HG03575 (cell line): ENCODE measurements around the gene NETO1.

Source experiments
- ATAC-seq: cut with Tn5 transposase; IDR thresholded peaks from one replicate; pipeline ENCODE4 v1.9.1; 2021; ENCODE audit not compliant: unreplicated experiment, insufficient number of reproducible peaks, low FRiP score; ENCODE audit errors: extremely low read depth

The NETO1 gene

DNA sequence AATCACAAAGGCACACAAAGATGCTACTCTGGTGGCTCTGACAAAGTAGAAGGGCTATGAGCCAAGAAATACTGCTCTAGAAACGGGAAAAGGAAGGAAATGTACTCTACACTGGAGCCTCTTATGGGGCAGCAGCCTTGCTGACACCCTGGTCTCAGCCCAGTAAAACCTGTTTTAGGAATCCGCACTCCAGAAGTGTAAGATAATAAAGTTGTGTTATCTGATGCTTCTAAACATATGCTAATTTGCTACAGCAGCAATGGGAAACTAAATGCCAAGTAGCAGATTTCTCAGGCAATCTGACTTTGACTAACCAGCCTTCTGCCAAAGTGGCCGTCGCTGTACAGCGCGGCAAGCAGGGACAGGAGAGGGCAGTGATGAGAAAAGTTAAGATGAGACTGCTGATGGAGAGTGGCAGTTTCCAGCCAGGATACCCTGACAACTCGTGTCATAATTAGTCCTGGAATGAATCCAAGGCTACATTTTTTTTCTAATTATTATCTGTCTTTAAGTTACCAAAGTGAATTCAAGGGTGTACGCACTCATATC is 99.0 kb downstream of the NETO1 start:
- no peak for ATAC-seq

DNA sequence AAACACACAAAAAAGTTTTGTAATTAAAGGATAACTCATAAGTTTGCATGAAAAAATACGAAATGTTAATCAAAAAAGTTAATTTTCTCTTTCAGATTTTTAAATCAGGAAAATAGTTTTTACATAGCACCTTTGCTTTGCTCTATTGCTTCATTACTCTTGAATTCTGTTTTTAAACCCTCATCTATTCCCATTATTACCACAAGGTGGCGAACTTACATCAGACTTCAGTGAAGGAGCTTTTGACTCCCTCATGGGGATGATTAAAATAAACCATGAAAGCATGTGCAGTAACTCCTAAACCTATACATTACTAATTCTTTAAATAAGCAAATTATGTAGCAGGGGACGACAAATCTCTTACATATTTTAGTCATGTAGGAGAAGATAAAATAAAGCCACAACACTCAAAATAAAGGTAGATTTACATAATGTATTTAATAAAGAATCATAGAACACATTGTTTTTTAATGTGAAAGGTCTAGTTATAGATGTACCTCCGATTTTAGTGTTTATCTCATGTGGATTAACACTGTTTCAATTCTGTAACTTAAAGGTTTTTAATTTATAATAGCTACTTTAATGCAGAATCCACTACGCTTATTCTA is 105.2 kb downstream of the NETO1 start:
- no peak for ATAC-seq

DNA sequence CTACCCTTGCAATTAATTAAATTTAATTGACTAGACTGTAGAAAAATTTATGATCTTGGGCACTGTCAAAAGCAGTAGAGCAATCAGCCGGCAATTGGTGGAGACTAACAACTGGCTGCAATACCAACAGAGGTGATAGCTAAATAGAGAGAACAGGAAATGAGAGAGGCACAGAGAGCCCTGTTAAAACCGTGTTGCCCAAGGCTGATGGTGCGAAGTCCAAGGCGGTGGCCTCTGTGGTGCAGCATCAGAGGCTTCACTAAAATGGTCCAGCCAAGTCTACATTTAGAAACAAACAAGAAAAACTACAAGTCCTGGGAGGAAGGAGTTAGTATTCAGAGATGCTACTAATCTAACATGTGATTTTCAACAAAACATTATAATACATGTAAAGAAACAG is 115.6 kb downstream of the NETO1 start:
- no peak for ATAC-seq

DNA sequence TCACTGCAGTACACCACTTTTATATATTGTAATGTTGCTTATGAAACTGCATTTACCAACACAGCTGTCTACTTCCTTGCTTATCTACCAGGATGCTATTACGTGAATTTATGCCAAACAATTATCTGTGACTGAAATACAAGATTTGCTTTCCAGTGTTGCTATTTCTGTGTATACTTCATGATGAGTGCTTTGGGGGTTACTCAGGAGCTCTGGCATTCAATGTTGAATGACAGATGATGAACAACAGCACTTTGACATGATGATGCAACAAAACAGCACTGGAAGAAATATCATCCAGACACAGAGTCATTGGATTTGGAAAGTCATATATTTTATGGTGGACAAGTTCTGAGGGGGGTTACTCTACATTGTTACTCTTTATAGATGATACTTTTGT is 125.8 kb downstream of the NETO1 start:
- ATAC-seq = no peak

DNA sequence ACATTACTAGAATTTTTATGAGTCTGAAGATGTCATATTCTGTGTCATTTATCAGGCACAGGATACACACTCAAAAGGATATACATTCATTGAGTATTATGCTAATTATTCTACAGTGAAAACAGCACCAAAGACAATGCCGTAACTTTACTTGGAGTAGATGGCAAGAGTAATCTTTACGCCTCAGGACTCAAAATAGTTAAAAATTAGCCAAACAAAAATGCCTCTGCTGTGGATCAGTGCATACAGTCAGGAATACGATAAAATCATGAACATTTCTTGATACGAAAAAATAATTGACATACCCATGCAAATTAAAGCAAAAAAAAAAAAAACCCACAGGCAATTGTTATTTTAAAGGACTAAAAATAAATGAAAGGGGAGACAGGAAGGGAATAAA is 129.7 kb downstream of the NETO1 start:
- ATAC-seq = no peak

DNA sequence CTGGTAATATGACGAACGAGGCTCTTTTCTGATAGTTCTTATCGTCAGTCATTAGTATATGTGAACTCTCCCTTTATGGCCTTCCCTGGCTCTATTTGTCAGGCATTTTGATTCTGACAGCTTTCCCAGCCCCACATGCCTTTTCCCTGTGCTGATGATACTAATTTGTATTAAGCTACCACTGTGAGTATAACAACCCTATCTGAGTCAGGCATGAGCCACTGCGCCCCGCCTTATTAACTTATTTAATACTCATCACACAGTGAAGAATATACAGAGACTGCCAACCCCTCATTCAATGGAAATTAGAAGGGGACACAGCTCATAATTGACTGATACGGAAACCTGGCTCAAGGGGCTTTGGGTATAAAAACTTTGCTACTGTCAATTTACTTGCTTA is 140.0 kb downstream of the NETO1 start:
- ATAC-seq = no peak

DNA sequence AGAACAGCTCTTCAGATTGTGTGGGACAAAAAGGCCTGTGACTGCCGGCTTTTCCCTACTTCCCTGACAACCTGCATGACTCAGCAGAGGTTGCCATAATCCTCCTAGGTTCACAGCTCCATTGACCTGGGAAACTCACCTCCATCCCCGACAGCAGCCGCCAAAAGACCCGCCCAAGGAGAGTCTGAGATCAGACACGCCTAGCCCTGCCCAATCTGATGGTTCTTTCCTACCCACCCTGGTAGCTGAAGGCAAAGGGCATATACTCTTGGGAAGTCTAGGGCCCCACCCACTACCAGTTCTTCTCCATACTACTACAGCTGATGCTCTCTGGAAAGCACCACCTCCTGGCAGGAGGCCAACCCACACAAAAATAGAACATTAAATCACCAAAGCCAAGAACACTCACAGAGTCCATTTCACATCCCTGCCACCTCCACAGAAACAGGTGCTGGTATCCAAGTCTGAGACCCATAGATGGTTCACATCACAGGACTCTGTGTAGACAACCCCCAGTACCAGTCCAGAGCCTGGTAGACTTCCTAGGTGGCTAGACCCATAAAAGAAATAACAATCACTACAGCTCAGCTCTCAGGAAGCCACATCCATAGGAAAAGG is 140.6 kb downstream of the NETO1 start:
- no peak for ATAC-seq

DNA sequence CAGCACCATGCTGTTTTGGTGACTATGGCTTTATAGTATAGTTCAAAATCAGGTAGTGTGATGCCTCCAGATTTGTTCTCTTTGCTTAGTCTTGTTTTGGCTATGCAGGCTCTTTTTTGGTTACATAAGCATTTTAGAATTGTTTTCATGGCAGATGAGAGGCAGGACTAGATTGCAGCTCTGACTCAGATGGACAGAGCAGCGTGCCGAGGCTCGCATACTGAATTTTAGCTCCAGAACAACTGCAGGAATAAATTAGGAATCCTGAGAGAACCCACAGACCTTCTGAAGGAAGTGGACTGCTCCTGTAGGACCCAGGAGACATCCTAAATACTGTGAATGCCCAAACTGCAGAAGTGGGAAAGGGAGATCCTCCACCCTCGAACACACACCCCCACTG is 141.6 kb downstream of the NETO1 start:
- no peak for ATAC-seq

DNA sequence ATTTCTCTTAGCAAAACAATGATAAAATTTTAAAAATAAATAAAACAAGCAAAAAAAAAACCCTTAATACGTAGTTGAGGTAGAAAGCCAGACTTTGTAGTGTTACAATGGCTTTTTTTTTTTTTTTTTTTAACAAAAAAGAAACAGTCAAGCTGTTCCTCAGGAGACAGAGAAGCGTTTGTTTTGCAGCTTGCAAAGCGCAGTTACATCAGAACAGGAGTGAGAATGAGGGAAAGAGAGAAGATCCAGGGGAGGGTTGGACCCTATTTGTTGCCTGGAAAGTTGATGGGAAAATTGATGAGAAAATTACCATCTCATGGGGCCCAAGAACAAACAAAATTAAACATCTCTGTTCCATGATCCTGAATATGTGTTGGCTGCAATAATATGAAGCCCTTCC is 146.5 kb downstream of the NETO1 start:
- no peak for ATAC-seq

DNA sequence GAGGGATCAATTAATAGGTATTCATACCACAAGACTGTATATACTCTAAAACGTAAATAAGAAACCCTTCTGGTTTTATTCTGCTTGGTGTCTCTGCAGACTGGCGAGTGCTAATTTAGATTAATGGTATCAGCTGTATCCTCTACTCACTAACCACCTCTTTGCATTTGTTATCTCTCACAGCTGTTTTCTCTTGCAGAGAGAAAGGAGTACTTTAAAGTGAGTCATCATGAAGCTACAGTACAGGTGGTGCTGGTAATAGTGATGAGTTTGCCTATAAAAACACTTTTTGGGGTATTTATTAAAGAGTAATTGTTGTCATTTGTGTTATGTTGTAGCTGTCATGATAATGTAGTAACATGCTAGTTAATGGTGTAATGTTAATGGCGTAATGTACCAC is 147.7 kb downstream of the NETO1 start:
- ATAC-seq = no peak

DNA sequence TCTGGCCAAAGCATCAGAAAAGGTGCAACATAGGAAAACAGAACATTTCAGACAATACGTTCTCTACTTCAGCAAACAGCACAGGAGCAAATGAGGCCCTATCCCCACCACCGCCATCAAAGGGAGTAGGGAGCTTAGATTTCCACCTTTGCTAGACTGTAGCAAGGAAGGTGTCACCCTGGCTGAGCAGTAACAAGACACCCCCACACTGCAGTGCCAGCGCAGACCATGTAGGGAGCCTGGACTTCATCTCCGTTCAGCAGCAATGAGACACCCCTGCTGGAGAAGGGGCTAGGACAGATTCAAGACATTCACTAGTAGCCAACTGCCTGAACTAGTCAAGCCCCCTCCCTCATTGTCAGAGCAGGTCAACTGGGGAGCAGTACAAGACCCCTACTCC is 163.6 kb downstream of the NETO1 start:
- ATAC-seq = no peak

DNA sequence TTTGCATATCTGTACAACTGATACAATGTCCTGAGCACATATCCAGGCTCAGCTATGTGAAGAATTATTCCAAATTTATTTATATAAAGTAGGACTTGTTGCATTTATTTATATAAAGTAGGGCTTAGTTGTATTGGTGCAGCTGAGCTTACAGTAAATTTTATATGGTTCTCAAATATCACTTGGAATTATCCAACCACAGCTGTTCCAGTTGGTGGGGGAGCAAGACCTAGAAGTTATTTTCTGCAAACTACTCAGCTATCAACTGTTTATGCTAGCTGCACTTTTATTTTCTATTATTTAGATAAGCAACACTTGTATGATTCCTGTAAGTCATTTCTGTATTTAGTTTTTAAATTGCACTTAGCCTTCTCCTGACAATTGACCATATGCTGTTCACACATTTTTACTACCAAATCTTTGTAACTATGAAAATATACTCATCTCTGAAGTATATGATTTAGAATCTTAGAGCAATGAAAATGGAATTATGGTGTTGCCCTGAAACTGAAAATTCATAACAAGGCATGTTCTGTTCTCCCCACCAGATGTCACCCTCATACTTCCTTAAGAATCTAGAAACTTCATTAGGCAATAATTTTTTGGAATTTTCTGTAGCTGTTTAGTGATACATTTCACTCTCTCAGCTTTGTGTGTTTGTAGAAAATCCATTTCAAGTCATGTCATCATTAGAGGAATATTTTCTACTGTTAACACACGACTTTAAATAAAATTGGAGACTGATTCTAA is 166.7 kb downstream of the NETO1 start:
- ATAC-seq = no peak

DNA sequence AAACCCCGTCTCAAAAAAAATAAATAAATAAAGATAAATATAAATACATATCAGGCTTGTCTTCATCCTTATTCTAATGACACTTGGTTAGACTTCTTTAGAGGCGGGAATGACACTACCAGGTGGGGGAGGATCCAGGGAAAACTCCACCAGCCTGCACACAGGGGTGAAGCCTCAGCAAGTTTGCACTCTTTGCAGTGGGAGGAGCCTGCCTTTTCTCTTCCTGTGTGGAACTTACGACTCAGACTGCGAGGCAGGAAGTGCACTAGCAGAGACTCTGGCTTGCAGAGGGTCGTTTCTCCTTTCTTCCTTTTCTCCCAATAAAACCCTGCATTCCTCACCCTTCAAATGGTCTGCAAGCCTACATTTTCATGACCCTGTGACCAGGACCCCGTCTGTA is 170.1 kb downstream of the NETO1 start:
- no peak for ATAC-seq

DNA sequence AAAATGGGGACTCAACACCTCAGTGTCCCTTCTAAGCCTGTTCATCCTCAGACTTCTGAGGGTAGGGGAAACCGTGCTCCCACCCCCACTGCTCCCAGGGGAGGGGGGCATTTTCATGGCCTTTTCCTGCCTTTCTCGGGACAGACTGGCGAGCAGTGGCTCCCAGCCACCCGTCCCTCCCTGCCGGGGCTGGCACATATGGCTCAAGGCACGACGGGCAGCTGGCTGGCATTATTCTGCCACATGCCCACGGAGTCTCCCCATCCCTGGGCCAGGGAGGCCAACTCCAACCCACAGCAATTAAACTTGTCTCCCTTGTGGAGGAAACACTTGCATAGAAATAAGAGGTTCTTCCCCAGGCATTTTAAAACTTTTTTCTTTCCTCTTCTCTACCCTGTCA is 175.2 kb downstream of the NETO1 start:
- no peak for ATAC-seq
